K562 (cell line): ENCODE data around the gene COL5A1. TPM values are rescaled to one million over a fixed set of nuclear protein-coding genes. Genes with fewer than 3 reads are reported as not detected.

Experiments used
- ATAC-seq: fragments of 200-7000 bp; cut with Tn5 transposase; 3 replicates; pipeline ENCODE4 v1.9.1; 2020; ENCODE audit warnings: moderate library complexity
- BruUV-seq: library from RNA; stranded (reverse); fragments of 400-500 nt; replicated peaks from 2 replicates; lab custom pipeline; 2021; lab: Mats Ljungman, UMichigan
- CTCF ChIA-PET: fragments of 300-600 bp; formaldehyde crosslinking; extraction: SDS; loops from one replicate; lab custom pipeline; 2021; ENCODE audit warnings: low intra/inter-chr PET ratio; lab: Yijun Ruan, JAX
- POLR2A ChIA-PET: fragments of 300-600, 350-650 bp; sonication (Branson Sonifier 250); formaldehyde crosslinking; extraction: SDS; loops from one replicate; lab custom pipeline; 2021; ENCODE audit warnings: antibody characterized with exemption, inconsistent platforms; lab: Yijun Ruan, JAX
- DNase-seq, 4 experiments: peaks; one replicate each; pipeline versions ENCODE4 v3.0.0 to v3.0.0-alpha.2; 2011 to 2018; ENCODE audit warnings: low spot score in 3 of 4, mixed read lengths in 3 of 4; ENCODE audit errors: extremely low read depth in 1 of 4
- FAIRE-seq: peaks from 2 replicates; lab custom pipeline; 2011; peaks lifted over from hg19 to GRCh38; lab: Jason Lieb, UNC
- H2AFZ ChIP-seq: 2 replicates; pipeline ENCODE4 v1.6.0; 2011; ENCODE audit warnings: low read depth, low read length, control low read depth, inconsistent platforms
- H3K27ac ChIP-seq: fragments of 200-600 bp; 3 replicates; pipeline ENCODE4 v1.8.0; 2011; ENCODE audit warnings: low read depth, mild to moderate bottlenecking, control low read depth, inconsistent platforms, low read length, moderate library complexity, mixed read lengths; ENCODE audit errors: extremely low read depth
- H3K27me3 ChIP-seq, 2 experiments: fragments of 300-600 bp in 1 of 2; 2 replicates in 1 of 2; 3 replicates in 1 of 2; pipeline versions ENCODE4 v1.6.0 to v1.8.0; 2011; ENCODE audit warnings: inconsistent platforms in 2 of 2, low read length in 2 of 2, mild to moderate bottlenecking in 1 of 2, mixed read lengths in 1 of 2, moderate library complexity in 1 of 2; ENCODE audit not compliant: control insufficient read depth in 2 of 2, insufficient read depth in 2 of 2
- H3K36me3 ChIP-seq: fragments of 300-600 bp; 3 replicates; pipeline ENCODE4 v1.8.0; 2011; ENCODE audit warnings: mild to moderate bottlenecking, low read length, inconsistent platforms; ENCODE audit not compliant: control insufficient read depth, insufficient read depth
- H3K4me1 ChIP-seq, 2 experiments: fragments of 200-600 bp in 1 of 2; replicated peaks in 1 of 2; 2 replicates in 1 of 2; 3 replicates in 1 of 2; pipeline versions ENCODE4 v1.5.1 to v1.8.0; 2011; ENCODE audit warnings: inconsistent platforms in 2 of 2, low read length in 2 of 2, mild to moderate bottlenecking in 1 of 2, mixed read lengths in 1 of 2, moderate library complexity in 1 of 2; ENCODE audit not compliant: control insufficient read depth in 2 of 2, insufficient read depth in 2 of 2
- H3K4me2 ChIP-seq: 2 replicates; pipeline ENCODE4 v1.6.1; 2011; ENCODE audit warnings: low read length, control low read depth, inconsistent platforms, mixed read lengths; ENCODE audit not compliant: insufficient read depth
- H3K4me3 ChIP-seq: fragments of 200-600 bp; sonication (generic), shearing (Covaris generic); 2 replicates; pipeline ENCODE4 v1.5.1; 2016; ENCODE audit warnings: control low read depth, inconsistent platforms
- H3K79me2 ChIP-seq: fragments of 200-600 bp; 3 replicates; pipeline ENCODE4 v1.8.0; 2011; ENCODE audit warnings: low read length, inconsistent platforms; ENCODE audit not compliant: control insufficient read depth, insufficient read depth
- H3K9ac ChIP-seq, 2 experiments: 2 replicates each; pipeline versions ENCODE4 v1.6.0 to v1.6.1; 2011; ENCODE audit warnings: low read depth in 2 of 2, low read length in 2 of 2, control low read depth in 1 of 2, inconsistent platforms in 1 of 2, mild to moderate bottlenecking in 1 of 2, mixed read lengths in 1 of 2; ENCODE audit not compliant: insufficient read depth in 1 of 2
- H3K9me1 ChIP-seq: one replicate; pipeline ENCODE4 v1.6.0; 2011; ENCODE audit warnings: inconsistent platforms, mild to moderate bottlenecking, low read length, moderate library complexity; ENCODE audit not compliant: control insufficient read depth, insufficient read depth
- H3K9me3 ChIP-seq: replicated peaks from 2 replicates; pipeline ENCODE4 v1.5.1; 2011; ENCODE audit warnings: low read depth, low read length, inconsistent platforms; ENCODE audit not compliant: control insufficient read depth, insufficient read depth
- H4K20me1 ChIP-seq: replicated peaks from 2 replicates; pipeline ENCODE4 v1.6.1; 2011; ENCODE audit warnings: low read length, inconsistent platforms, mixed read lengths; ENCODE audit not compliant: control insufficient read depth, insufficient read depth
- ATF6 ChIP-seq: sonication (generic); formaldehyde crosslinking; IDR thresholded peaks from 2 replicates; pipeline ENCODE4 v1.4.0; 2020; ENCODE audit warnings: mild to moderate bottlenecking, missing genetic modification reagents
- FOXJ2 ChIP-seq: fragments of 200-800 bp; sonication (Bioruptor generic); IDR thresholded peaks from 2 replicates; pipeline ENCODE4 v1.6.1; 2016; ENCODE audit warnings: missing genetic modification characterization, missing compliant biosample characterization
- HOMEZ ChIP-seq: fragments of 250-450 bp; sonication (Bioruptor Pico); IDR thresholded peaks from 2 replicates; pipeline ENCODE4 v1.4.0; 2020; ENCODE audit warnings: mild to moderate bottlenecking, moderate library complexity
- ILF3 ChIP-seq: fragments of 450-650 bp; IDR thresholded peaks from 2 replicates; pipeline ENCODE4 v1.6.1; 2018; ENCODE audit warnings: antibody characterized with exemption, mild to moderate bottlenecking, moderate library complexity, borderline replicate concordance
- KLF1 ChIP-seq: fragments of 450-650 bp; IDR thresholded peaks from 2 replicates; pipeline ENCODE4 v1.6.1; 2016; ENCODE audit warnings: missing genetic modification characterization, missing compliant biosample characterization
- KLF6 ChIP-seq: fragments of 250-450 bp; sonication (Bioruptor Pico); IDR thresholded peaks from 2 replicates; pipeline ENCODE4 v1.4.0; 2020; ENCODE audit warnings: mild to moderate bottlenecking, moderate library complexity, borderline replicate concordance
- MXD1 ChIP-seq: fragments of 250-450 bp; sonication (Bioruptor Pico); IDR thresholded peaks from 2 replicates; pipeline ENCODE4 v1.8.0; 2021; ENCODE audit warnings: borderline replicate concordance, mild to moderate bottlenecking, moderate library complexity; ENCODE audit not compliant: poor library complexity, severe bottlenecking
- PRMT5 ChIP-seq: sonication (generic); formaldehyde crosslinking; IDR thresholded peaks from 2 replicates; pipeline ENCODE4 v1.5.0; 2020; ENCODE audit warnings: missing genetic modification reagents
- RBM15 ChIP-seq: fragments of 200-400 bp; formaldehyde crosslinking; IDR thresholded peaks from 2 replicates; pipeline ENCODE4 v1.6.1; 2018; ENCODE audit warnings: mild to moderate bottlenecking, low read length, moderate library complexity; ENCODE audit not compliant: insufficient read depth
- STAT5B ChIP-seq: fragments of 250-450 bp; sonication (Bioruptor Pico); IDR thresholded peaks from 2 replicates; pipeline ENCODE4 v1.8.0; 2021; ENCODE audit warnings: mild to moderate bottlenecking, inconsistent platforms
- TFAM ChIP-seq: fragments of 250-450 bp; sonication (Bioruptor Pico); conservative IDR thresholded peaks from 2 replicates; pipeline ENCODE4 v1.5.0; 2021; ENCODE audit warnings: mild to moderate bottlenecking, moderate library complexity
- XRCC5 ChIP-seq: fragments of 200-400 bp; formaldehyde crosslinking; IDR thresholded peaks from 2 replicates; pipeline ENCODE4 v1.6.1; 2017; ENCODE audit warnings: low read depth, mild to moderate bottlenecking, low read length
- ZBTB26 ChIP-seq: fragments of 450-650 bp; formaldehyde crosslinking; IDR thresholded peaks from 2 replicates; pipeline ENCODE4 v1.4.0; 2022; ENCODE audit warnings: missing genetic modification characterization
- ZNF175 ChIP-seq: fragments of 200-800 bp; sonication (Bioruptor generic); IDR thresholded peaks from 2 replicates; pipeline ENCODE4 v1.6.1; 2016; ENCODE audit warnings: low read depth, mild to moderate bottlenecking, missing genetic modification characterization, missing compliant biosample characterization
- ZNF436 ChIP-seq: fragments of 250-450, 450-650 bp; sonication (Bioruptor Pico); formaldehyde crosslinking; IDR thresholded peaks from 2 replicates; pipeline ENCODE4 v1.7.0; 2020; ENCODE audit warnings: mild to moderate bottlenecking
- ZNF584 ChIP-seq: fragments of 200-800 bp; sonication (Bioruptor generic); IDR thresholded peaks from 2 replicates; pipeline ENCODE4 v1.6.1; 2016; ENCODE audit warnings: low read depth, mild to moderate bottlenecking, missing genetic modification characterization, missing compliant biosample characterization
- ZSCAN32 ChIP-seq: fragments of 450-650 bp; formaldehyde crosslinking; IDR thresholded peaks from 2 replicates; pipeline ENCODE4 v1.4.0; 2020; ENCODE audit warnings: mild to moderate bottlenecking, moderate library complexity
- WGBS: fragments of 100-300 bp; shearing (Covaris generic); methylation state at CpG from one replicate; pipeline ENCODE4 v1.1.6; 2016; ENCODE audit warnings: low coverage, mixed read lengths; ENCODE audit not compliant: insufficient coverage; ENCODE audit errors: missing lambda C conversion rate; 5-methylcytosine and 5-hydroxymethylcytosine counted together
- in situ Hi-C: fragments of 300-500 bp; cut with MboI; formaldehyde crosslinking; loops from 4 replicates; pipeline ENCODE4 v1.15.0; 2018; ENCODE audit warnings: inconsistent platforms, mixed read lengths
- intact Hi-C: fragments of 100-400 bp; cut with micrococcal nuclease; formaldehyde crosslinking; loops from 2 replicates; pipeline ENCODE4 v1.14.2; 2022
- polyA plus RNA-seq, 8 experiments: library from polyadenylated mRNA; depleted of rRNA in 4 of 8; stranded (reverse) in 5 of 8; unstranded in 3 of 8; fragments of >200 nt; fragmentation: Nextera tagmentation in 2 of 8; fragmentation: Illumina TruSeq in 1 of 8; extraction: Ambion mirVana in 2 of 8; extraction: Trizol in 1 of 8; gene quantifications; 2 replicates each; pipeline versions ENCODE4 v1.2.1 to v1.2.3, GENCODE V29; 2011 to 2014; ENCODE audit warnings: inconsistent platforms in 1 of 8, missing spikeins in 1 of 8
- total RNA-seq, 7 experiments: library from RNA; depleted of rRNA in 6 of 7; stranded (reverse); fragments of >200 nt in 6 of 7; fragmentation: Illumina TruSeq in 2 of 7; extraction: Trizol in 2 of 7; gene quantifications; 2 replicates each; pipeline versions ENCODE4 v1.2.1 to v1.2.3, GENCODE V29; 2011 to 2021; ENCODE audit warnings: low replicate concordance in 1 of 7

The COL5A1 gene
- total and polyA plus RNA-seq, 9 of the 15 experiments (the other 6 are each of a cell fraction or from before 2014, with no cell fraction given) = under 0.01 to 0.13 (median 0.04) TPM; not detected in 6

DNA sequence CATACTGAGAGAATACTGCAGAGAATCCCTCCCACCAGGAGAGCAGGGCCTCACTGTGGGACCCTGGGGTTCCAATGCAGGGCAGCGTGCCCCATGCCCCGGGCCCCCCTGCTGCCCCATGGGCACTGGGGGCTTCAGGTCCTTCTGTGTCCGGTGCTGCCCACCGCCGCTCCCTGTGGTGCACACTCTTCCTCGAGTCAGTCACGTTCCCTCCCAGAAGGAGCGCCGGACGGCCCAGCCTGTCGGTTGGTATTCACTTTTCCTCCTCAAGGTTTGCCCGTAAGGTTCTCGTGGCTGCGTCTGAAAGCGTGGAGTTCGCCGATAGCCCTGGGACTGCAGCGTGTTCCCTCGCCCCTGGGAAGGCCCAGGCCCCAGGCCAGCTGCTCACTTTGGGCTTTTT, 190.9 kb downstream of the COL5A1 start:
- FAIRE-seq = no peak
- Histone ChIP-seq H2AFZ (no peak overlapping the region), H3K4me3 (no peak overlapping the region), H3K27me3 (peaks cover 3 to 71% of the 10 kb centered on the region in 2 experiments; a peak in 4 of 5 replicates), H3K9me3 (no peaks in the 10 kb centered on the region), H3K4me2 (no peak overlapping the region), H3K9me1 (no peaks in the 10 kb centered on the region), H4K20me1 (peaks cover 1% of the 10 kb centered on the region; the same call in 1 of the 2 replicates), H3K9ac (no peak overlapping the region), H3K36me3 (no peaks in the 10 kb centered on the region), H3K79me2 (no peaks in the 10 kb centered on the region), H3K4me1 (no peaks in the 10 kb centered on the region; a peak in 1 of 5 replicates), H3K27ac (no peak overlapping the region)
- intact Hi-C loops (no loop called here), in situ Hi-C loops (no loop called here)
- TF ChIP-seq ILF3 (no peak), HOMEZ (CRISPR knock-in tag) (no peak), FOXJ2 (tag) (no peak), ZBTB26 (no peak), TFAM (CRISPR knock-in tag) (no peak), ZNF436 (no peak), KLF6 (no peak), MXD1 (CRISPR knock-in tag) (no peak), STAT5B (no peak), RBM15 (no peak), PRMT5 (CRISPR knock-in tag) (no peak), ATF6 (CRISPR knock-in tag) (no peak), ZNF584 (CRISPR knock-in tag) (no peak), XRCC5 (no peak), ZNF175 (no peak), ZSCAN32 (no peak), KLF1 (no peak)
- DNase-seq = no peak
- no peak for ATAC-seq
- BruUV-seq = no TSS peak
- 0% methylated on average over 19 of the region's 19 CpGs for WGBS
- ChIA-PET POLR2A (interaction anchor here (0.7 kb wide), 1 partner anchor 9 kb away, joined by 3 read pairs; no protein-coding TSS in a partner anchor), CTCF (no interaction called here)
